Testis (tissue), 3 donors: ENCODE measurements around the gene GLOD4. TPM values are rescaled to one million over a fixed set of nuclear protein-coding genes. Genes with fewer than 3 reads are reported as not detected.

ENCODE experiments used
- DNase-seq: peaks from one replicate; pipeline ENCODE4 v3.0.0-alpha.2; 2019
- H3K27ac ChIP-seq, 2 donors: fragments of 200-600 bp; sonication (generic); one replicate each; pipeline ENCODE4 v1.5.1; 2019
- H3K27me3 ChIP-seq: fragments of 200-600 bp; sonication (generic); one replicate; pipeline ENCODE4 v1.5.1; 2019
- H3K36me3 ChIP-seq: fragments of 200-600 bp; sonication (generic); one replicate; pipeline ENCODE4 v1.5.1; 2017; ENCODE audit warnings: low read depth; ENCODE audit errors: missing control alignments
- H3K4me1 ChIP-seq: fragments of 200-600 bp; sonication (generic); one replicate; pipeline ENCODE4 v1.5.1; 2019
- H3K4me3 ChIP-seq, 2 donors: fragments of 200-600 bp; sonication (generic); one replicate each; pipeline ENCODE4 v1.5.1; 2017 to 2019
- H3K9me3 ChIP-seq: fragments of 200-600 bp; sonication (generic); one replicate; pipeline ENCODE4 v1.5.1; 2017
- POLR2A ChIP-seq: fragments of 450-650 bp; IDR thresholded peaks from one replicate; pipeline ENCODE4 v1.6.1; 2017; ENCODE audit warnings: antibody characterized with exemption, mild to moderate bottlenecking, moderate library complexity
- WGBS, 2 donors: methylation state at CpG; one replicate each; pipeline ENCODE4 v1.1.5; 2018; 5-methylcytosine and 5-hydroxymethylcytosine counted together
- intact Hi-C: fragments of 100-400 bp; cut with DNase I; formaldehyde crosslinking; loops from one replicate; pipeline ENCODE4 v1.15.1; 2023; ENCODE audit warnings: low total_unique reads
- polyA plus RNA-seq: library from polyadenylated mRNA; stranded (reverse); fragments of 350-450 nt; fragmentation: Illumina TruSeq; extraction: RNeasy Lipid Tissue Mini Kit (QIAGEN cat#74804); gene quantifications from one replicate; pipeline ENCODE4 v1.2.3, GENCODE V29; 2014; ENCODE audit warnings: low read depth, low replicate concordance; ENCODE audit not compliant: insufficient read depth
- total RNA-seq, 2 donors: library from RNA; depleted of rRNA; stranded (reverse); fragments of >200 nt; gene quantifications; one replicate each; pipeline ENCODE4 v1.2.3, GENCODE V29; 2016
- TF ChIP-seq, protein P1 (sequence below), 3 experiments: fragments of 450-650 bp in 2 of 3; fragments of 200-600 bp in 1 of 3; sonication (generic) in 1 of 3; IDR thresholded peaks; one replicate each; pipeline ENCODE4 v1.5.1; 2016 to 2019; ENCODE audit warnings: antibody characterized with exemption in 3 of 3, mild to moderate bottlenecking in 2 of 3, moderate library complexity in 1 of 3

The GLOD4 gene
- total and polyA plus RNA-seq, 3 donors from 2014 or later: 45.0 to 82.8 (median 55.9) TPM

GRCh38 chr17:742147-742793 is 39.8 kb downstream of the GLOD4 start:
- Histone ChIP-seq H3K36me3 (no peaks in the 10 kb centered on the region), H3K4me3 (no peak overlapping the region), H3K9me3 (no peaks in the 10 kb centered on the region), H3K27me3 (no peaks in the 10 kb centered on the region), H3K27ac (no peak overlapping the region), H3K4me1 (no peaks in the 10 kb centered on the region)
- WGBS, 2 donors: 94 to 95% methylated on average over 11 of the region's 11 CpGs
- intact Hi-C loops: no loop called here
- DNase-seq: no peak
- TF ChIP-seq POLR2A: no peak
- TF ChIP-seq, protein P1, sequence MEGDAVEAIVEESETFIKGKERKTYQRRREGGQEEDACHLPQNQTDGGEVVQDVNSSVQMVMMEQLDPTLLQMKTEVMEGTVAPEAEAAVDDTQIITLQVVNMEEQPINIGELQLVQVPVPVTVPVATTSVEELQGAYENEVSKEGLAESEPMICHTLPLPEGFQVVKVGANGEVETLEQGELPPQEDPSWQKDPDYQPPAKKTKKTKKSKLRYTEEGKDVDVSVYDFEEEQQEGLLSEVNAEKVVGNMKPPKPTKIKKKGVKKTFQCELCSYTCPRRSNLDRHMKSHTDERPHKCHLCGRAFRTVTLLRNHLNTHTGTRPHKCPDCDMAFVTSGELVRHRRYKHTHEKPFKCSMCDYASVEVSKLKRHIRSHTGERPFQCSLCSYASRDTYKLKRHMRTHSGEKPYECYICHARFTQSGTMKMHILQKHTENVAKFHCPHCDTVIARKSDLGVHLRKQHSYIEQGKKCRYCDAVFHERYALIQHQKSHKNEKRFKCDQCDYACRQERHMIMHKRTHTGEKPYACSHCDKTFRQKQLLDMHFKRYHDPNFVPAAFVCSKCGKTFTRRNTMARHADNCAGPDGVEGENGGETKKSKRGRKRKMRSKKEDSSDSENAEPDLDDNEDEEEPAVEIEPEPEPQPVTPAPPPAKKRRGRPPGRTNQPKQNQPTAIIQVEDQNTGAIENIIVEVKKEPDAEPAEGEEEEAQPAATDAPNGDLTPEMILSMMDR (IDR thresholded peaks at IDR 0.05): no peak

- Histone ChIP-seq H3K27ac (no peak overlapping the region), H3K36me3 (no peaks in the 10 kb centered on the region), H3K27me3 (no peaks in the 10 kb centered on the region), H3K9me3 (no peaks in the 10 kb centered on the region), H3K4me1 (no peaks in the 10 kb centered on the region), H3K4me3 (no peak overlapping the region)
- intact Hi-C loops: no loop called here
- TF ChIP-seq POLR2A: no peak
- TF ChIP-seq, protein P1 (IDR thresholded peaks at IDR 0.05): no peak
- WGBS, 2 donors: 87% methylated on average over 18 of the region's 18 CpGs
- DNase-seq: no peak
These were observed 41.7 kb downstream of the GLOD4 start for GRCh38 chr17:740240-741017.

DNA sequence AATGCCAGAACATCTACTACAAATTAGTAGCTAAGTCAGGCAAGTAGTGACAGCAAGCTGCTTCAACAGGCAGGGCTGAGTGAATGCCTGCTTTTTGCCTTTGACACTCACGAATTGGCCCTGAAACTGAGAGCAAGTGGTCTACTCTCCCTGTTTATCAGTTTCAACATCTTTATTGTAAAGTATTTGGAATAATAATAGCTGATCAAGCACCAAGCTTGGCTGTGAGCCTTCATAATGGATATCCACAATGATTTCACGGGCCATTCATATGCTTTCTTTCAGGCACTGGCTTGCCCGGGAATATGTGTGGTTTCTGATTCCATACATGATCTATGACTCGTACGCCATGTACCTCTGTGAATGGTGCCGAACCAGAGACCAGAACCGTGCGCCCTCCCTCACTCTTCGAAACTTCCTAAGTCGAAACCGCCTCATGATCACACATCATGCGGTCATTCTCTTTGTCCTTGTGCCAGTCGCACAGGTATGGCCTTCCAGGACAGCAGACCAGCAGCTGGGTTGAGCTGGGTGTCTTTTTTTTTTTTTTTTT is 44.4 kb downstream of the GLOD4 start:
- H3K4me3 ChIP-seq: no peak overlapping the region
- WGBS, 2 donors: 95 to 97% methylated on average over 13 of the region's 13 CpGs
- H3K4me1 ChIP-seq: peaks cover 9% of the 10 kb centered on the region
- H3K9me3 ChIP-seq: no peaks in the 10 kb centered on the region
- H3K27me3 ChIP-seq: no peaks in the 10 kb centered on the region
- intact Hi-C loops: no loop called here
- DNase-seq: no peak
- no peaks in the 10 kb centered on the region for H3K36me3 ChIP-seq
- TF ChIP-seq POLR2A: no peak
- TF ChIP-seq, protein P1 (IDR thresholded peaks at IDR 0.05): no peak
- no peak overlapping the region for H3K27ac ChIP-seq

DNA sequence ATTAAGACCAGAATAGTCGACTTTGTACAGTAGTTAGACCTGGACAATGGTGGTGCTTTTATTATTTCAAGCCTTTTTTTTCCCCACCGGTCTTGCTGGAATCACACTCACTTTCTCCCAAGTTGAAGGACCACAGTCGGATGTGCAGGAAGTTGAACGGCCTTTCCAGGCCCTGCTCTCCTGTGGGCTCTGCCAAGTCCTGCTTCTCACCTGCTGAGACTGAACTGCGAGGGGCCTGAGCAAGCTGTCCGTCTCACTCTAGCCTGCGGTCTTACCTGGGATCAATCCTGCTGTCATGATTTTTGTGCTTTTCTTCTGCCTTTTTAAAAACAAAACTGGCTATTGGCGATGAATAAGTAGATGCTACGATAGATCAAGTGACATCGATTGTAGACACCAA is 48.3 kb downstream of the GLOD4 start:
- H3K36me3 ChIP-seq: no peaks in the 10 kb centered on the region
- H3K4me1 ChIP-seq: peaks cover 9% of the 10 kb centered on the region
- H3K27ac ChIP-seq: no peak overlapping the region
- no peak for TF ChIP-seq POLR2A
- TF ChIP-seq, protein P1 (IDR thresholded peaks at IDR 0.05): no peak
- no peak for DNase-seq
- H3K9me3 ChIP-seq: no peaks in the 10 kb centered on the region
- whole genome bisulfite sequencing, 2 donors: 68 to 72% methylated on average over 10 of the region's 10 CpGs
- no peaks in the 10 kb centered on the region for H3K27me3 ChIP-seq
- intact Hi-C loops: no loop called here
- no peak overlapping the region for H3K4me3 ChIP-seq
